GOT3 (cell line): ENCODE results near the gene MTERF1.
"Not testable (repeated sequence)": the region's sequence is repeated elsewhere in the genome, so short reads cannot be mapped to it uniquely, and the experiment has no call there.

Source experiments
- DNase-seq: peaks from one replicate; lab custom pipeline; 2025; ENCODE audit warnings: mixed read lengths; lab: John Stamatoyannopoulos, UW

The MTERF1 gene

DNA sequence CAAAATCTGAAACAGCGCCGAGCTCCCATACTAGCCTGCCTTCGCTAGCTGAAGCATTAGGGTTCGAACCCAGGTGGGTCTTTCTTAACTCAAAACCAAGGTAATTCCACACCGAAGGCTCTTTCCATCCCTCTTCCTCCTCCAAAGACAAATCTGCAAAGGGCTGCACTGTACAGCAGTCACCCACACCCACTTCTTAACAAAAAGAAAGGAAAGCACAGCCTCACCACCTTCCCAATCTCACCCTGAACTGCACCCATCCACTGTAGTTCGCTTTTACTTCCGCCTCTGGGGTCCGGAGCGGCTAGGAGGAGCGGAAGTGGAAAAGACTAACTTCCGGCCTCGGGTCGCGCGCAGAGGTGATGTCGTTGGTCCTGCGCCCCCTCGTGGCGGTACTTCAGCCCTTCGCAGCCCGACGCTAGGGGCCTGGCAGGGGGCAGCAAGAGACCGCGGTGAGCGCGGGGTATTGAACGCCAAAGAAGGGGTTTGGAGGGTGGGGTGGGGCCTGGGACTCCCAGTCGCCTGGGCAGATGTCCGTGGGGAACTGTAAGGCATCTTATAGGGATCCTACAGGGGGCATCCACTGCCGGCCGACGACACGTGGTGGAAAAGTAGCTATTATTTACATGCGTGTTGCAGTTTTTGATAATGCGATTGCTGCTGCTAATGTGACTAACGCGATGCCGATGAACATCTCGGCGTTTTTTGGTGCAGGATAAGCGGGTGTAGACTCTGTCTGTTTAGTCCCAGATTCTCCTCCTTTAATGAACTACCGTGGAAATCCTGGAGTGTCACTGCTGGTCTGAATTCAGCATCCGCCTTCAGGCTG lies at the start of gene MTERF1:
Gene MTERF1, minus strand, starts transcription at position 290 of the 829 bp plus-strand sequence. CDS start 619 bp downstream, outside the sequence.
- peak; percentile 85 for DNase-seq

DNA sequence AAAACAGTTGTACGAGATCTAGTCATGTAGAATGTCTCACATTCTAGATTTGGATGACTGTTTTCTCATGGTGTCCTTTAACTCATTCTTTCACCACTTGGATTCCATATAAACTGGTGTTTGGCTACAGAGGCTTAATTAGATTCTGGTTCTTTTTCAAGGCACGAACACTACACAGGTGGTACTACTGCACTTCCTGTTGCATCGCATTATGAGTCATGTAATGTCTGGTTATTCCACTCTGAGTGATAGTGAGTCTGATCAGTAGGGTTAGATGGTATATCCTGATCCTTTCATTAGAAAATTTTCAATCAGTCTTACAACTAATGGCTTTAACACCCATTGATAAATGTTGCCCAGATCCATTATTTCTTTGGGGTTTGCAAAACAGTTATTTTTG lies 49.0 kb upstream of the MTERF1 start:
- DNase-seq, result no peak

DNA sequence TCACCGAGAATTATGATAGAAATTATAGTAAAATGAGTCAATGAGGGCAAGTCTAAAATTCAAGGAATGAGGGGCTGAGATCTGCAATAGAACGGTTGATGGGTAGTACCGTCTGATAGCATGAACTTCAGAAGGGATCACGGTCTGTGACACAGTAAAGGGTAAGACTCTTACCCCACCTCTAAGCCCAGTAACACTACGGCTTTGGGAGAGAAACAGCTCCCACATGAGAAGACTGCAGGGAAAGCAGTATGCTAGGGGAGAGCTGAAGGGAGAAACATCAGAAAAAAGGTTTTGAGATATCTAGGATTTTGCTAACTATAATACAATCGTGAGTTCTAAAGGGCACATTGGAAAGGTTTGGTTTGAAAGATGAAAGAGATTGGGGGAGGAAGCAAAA lies 47.4 kb upstream of the MTERF1 start:
- DNase-seq, result no peak

- DNase-seq, result no peak
These were observed 42.4 kb upstream of the MTERF1 start for GRCh38 chr7:91922857-91923256.

DNA sequence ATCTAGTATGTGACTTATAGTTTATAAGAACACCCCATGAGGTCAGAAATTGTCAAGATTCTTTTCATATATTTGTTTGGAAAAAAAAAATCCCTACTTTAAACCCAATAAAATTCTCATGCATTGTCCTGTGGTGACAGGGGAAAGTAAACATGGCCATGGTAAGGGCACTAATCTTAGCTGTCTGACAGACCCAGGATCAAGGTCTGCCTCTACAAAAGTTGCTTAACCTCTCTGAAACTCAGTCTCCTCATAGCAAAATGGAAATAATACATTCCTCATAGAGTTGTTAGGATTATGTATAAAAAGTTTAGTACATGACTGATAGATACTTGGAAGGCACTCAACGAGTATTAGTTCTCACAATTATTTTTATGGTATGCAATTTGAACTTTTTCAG lies 37.9 kb upstream of the MTERF1 start:
- no peak for DNase-seq

DNA sequence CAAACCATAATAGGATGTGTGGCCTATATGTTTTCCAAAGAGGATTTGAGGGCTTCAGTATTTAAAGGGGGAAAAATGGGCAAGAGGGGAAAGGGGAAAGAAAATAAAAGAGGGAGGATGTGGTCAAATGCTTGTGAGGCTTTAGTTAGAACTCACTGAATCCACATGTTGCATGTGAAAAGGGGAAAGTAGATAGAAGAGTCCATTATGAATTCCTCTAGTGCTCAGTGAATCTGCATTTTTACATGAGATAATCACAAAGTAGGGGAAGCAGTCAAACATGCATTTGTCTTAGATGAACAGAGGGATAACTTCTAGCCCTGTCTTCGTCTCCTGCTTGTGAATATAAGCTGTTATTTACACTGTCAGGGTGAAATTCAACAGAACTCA lies 35.5 kb upstream of the MTERF1 start:
- no peak for DNase-seq

- DNase-seq, result no peak
These were observed 35.0 kb upstream of the MTERF1 start for GRCh38 chr7:91915401-91916050.

- no peak for DNase-seq
These were observed 33.1 kb upstream of the MTERF1 start for GRCh38 chr7:91913612-91914011.

- no peak for DNase-seq
These were observed 32.0 kb upstream of the MTERF1 start for GRCh38 chr7:91912494-91912893.

- no peak for DNase-seq
These were observed 30.6 kb upstream of the MTERF1 start for GRCh38 chr7:91911121-91911520.

DNA sequence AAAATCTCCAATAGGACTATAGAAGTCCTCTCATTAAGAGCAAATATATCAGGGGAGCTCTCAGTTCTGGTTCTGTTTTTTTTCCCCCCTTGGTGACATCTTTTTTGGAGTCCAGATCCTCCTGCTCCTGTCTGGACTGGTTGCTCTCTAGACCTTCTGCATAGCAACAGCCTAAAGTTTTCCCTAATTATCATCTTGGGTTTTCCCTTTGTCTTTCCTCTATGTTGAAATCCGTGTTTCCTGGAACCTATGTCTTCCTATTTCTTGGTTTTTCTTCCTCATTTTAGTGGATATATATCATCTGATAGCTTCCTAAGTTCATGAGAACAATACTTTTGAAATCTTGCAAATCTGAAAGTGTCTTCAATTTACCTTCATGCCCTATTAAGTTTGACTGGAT lies 29.7 kb upstream of the MTERF1 start:
- no peak for DNase-seq

GRCh38 chr7:91899563-91899962 lies 19.1 kb upstream of the MTERF1 start:
- DNase-seq, result no peak

- DNase-seq, result no peak
These were observed 17.9 kb upstream of the MTERF1 start for GRCh38 chr7:91898240-91898992.

GRCh38 chr7:91894781-91895480 lies 14.4 kb upstream of the MTERF1 start:
- no peak for DNase-seq

GRCh38 chr7:91893699-91894098 lies 13.2 kb upstream of the MTERF1 start:
- not testable (repeated sequence) for DNase-seq

GRCh38 chr7:91892821-91893340 lies 12.4 kb upstream of the MTERF1 start:
- DNase-seq, result no peak

DNA sequence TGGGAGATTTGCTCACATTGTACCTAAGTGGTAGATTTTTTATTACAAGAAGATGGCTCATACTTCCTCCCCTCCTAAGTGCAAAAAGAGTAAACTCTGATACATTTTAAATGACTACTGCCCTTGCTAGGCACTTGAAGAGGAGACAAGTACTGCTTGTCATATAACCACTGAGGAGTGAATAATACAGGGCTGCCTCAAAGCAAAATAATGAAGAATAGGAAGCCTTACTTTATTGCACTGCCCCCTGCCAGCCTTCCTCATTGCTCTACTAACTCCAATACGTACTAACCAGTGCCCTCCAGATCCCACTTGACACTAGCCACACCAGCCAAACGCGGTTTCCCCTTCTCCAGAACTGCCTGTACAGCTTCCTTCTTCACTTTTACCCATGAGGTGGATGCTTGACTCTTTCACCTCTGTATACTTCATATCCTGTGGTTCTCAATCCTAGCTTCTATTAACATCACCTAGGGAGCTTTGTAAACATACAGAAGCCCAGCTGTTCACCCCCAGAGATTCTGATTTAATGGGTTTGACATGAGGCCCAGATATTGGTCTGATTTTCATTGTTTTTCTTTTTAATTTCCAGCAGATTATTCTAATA lies 11.7 kb upstream of the MTERF1 start:
- no peak for DNase-seq

GRCh38 chr7:91888271-91889175 lies 8.0 kb upstream of the MTERF1 start:
- not testable (repeated sequence) for DNase-seq

DNA sequence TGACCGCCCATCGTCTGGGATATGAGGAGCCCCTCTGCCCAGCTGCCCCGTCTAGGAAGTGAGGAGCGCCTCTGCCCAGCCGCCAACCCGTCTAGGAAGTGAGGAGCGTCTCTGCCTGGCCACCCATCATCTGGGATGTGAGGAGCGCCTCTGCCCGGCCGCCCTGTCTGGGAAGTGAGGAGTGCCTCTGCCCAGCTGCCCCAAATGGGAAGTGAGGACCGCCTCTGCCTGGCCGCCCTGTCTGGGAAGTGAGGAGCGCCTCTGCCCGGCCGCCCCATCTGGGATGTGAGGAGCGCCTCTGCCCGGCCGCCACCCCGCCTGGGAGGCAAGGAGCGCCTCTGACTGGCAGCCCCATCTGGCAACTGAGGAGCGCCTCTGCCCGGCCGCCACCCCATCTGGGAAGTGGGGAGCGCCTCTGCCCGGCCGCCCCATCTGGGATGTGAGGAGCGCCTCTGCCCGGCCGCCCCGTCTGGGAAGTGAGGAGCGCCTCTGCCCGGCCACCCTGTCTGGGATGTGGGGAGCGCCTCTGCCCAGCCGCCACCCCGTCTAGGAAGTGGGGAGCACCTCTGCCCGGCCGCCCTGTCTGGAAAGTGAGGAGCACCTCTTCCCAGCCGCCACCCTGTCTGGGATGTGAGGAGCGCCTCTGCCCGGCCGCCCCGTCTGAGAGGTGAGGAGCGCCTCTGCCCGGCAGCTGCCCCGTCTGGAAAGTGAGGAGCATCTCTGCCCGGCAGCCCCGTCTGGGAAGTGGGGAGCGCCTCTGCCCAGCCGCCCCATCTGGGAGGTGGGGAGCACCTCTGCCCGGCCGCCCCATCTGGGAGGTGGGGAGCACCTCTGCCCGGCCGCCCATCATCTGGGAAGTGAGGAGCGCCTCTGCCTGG lies 7.1 kb upstream of the MTERF1 start:
- not testable (repeated sequence) for DNase-seq
